OCI-LY1 (cell line): ENCODE data around the gene OXER1.
A peak's percentile ranks its signal among the peaks of the same experiment; 100 is the strongest.

Experiments
- H2AFZ ChIP-seq: fragments of 200-600 bp; sonication (generic), shearing (Covaris generic); 2 replicates; pipeline ENCODE4 v1.6.0; 2014; ENCODE audit warnings: antibody characterized with exemption, mild to moderate bottlenecking, low read length
- H3F3A ChIP-seq: fragments of 200-600 bp; sonication (generic), shearing (Covaris generic); 2 replicates; pipeline ENCODE4 v1.6.0; 2014; ENCODE audit warnings: mild to moderate bottlenecking, antibody characterized with exemption, low read length, moderate library complexity; ENCODE audit not compliant: insufficient read depth
- H3K27ac ChIP-seq: fragments of 200-600 bp; sonication (generic); 2 replicates; pipeline ENCODE4 v1.5.1; 2014; ENCODE audit warnings: low read length, mixed run types, mild to moderate bottlenecking, low read depth; ENCODE audit not compliant: poor library complexity, severe bottlenecking
- H3K27me3 ChIP-seq: fragments of 200-600 bp; sonication (generic); 2 replicates; pipeline ENCODE4 v1.6.0; 2014; ENCODE audit warnings: antibody characterized with exemption, mild to moderate bottlenecking, low read length, moderate library complexity; ENCODE audit not compliant: insufficient read depth
- H3K36me3 ChIP-seq: fragments of 200-600 bp; sonication (generic); 2 replicates; pipeline ENCODE4 v1.6.1; 2014; ENCODE audit warnings: mild to moderate bottlenecking, antibody characterized with exemption, low read length, moderate library complexity, mixed read lengths; ENCODE audit not compliant: insufficient read depth
- H3K4me1 ChIP-seq: fragments of 200-600 bp; sonication (generic); 2 replicates; pipeline ENCODE4 v1.5.1; 2014; ENCODE audit warnings: mild to moderate bottlenecking, low read length, moderate library complexity; ENCODE audit not compliant: insufficient read depth, severe bottlenecking
- H3K4me2 ChIP-seq: fragments of 200-600 bp; sonication (generic), shearing (Covaris generic); 2 replicates; pipeline ENCODE4 v1.6.1; 2014; ENCODE audit warnings: low read length
- H3K4me3 ChIP-seq: fragments of 200-600 bp; sonication (generic); 2 replicates; pipeline ENCODE4 v1.5.1; 2014; ENCODE audit warnings: low read length, low read depth, mild to moderate bottlenecking, mixed read lengths; ENCODE audit not compliant: poor library complexity, severe bottlenecking
- H3K79me2 ChIP-seq: fragments of 200-600 bp; shearing (Covaris generic); 2 replicates; pipeline ENCODE4 v1.6.1; 2016; ENCODE audit warnings: mixed run types, low read length, mixed read lengths; ENCODE audit not compliant: insufficient read depth
- H3K9ac ChIP-seq: fragments of 200-600 bp; sonication (generic), shearing (Covaris generic); 2 replicates; pipeline ENCODE4 v1.6.1; 2014; ENCODE audit warnings: mild to moderate bottlenecking, low read length, mixed read lengths
- H3K9me2 ChIP-seq: fragments of 200-600 bp; sonication (generic), shearing (Covaris generic); 2 replicates; pipeline ENCODE4 v1.6.1; 2014; ENCODE audit warnings: low read depth, mild to moderate bottlenecking, low read length, mixed read lengths
- H3K9me3 ChIP-seq: fragments of 200-600 bp; shearing (Covaris generic); 2 replicates; pipeline ENCODE4 v1.6.1; 2014; ENCODE audit warnings: low read length, mixed read lengths
- H4K20me1 ChIP-seq: fragments of 200-600 bp; sonication (generic), shearing (Covaris generic); 2 replicates; pipeline ENCODE4 v1.6.0; 2016; ENCODE audit warnings: mild to moderate bottlenecking, low read length; ENCODE audit not compliant: insufficient read depth
- EZH2 ChIP-seq: fragments of 200-600 bp; sonication (generic), shearing (Covaris generic); IDR thresholded peaks from 2 replicates; pipeline ENCODE4 v1.8.0; 2017; ENCODE audit warnings: borderline replicate concordance, mixed run types, mild to moderate bottlenecking, antibody characterized with exemption, low read length, moderate library complexity, mixed read lengths
- TF ChIP-seq, protein P1 (sequence below): fragments of 200-600 bp; sonication (generic), shearing (Covaris generic); IDR thresholded peaks from 2 replicates; pipeline ENCODE4 v1.5.1; 2017; ENCODE audit warnings: mild to moderate bottlenecking, antibody characterized with exemption, low read length, moderate library complexity, mixed read lengths

Gene OXER1

DNA sequence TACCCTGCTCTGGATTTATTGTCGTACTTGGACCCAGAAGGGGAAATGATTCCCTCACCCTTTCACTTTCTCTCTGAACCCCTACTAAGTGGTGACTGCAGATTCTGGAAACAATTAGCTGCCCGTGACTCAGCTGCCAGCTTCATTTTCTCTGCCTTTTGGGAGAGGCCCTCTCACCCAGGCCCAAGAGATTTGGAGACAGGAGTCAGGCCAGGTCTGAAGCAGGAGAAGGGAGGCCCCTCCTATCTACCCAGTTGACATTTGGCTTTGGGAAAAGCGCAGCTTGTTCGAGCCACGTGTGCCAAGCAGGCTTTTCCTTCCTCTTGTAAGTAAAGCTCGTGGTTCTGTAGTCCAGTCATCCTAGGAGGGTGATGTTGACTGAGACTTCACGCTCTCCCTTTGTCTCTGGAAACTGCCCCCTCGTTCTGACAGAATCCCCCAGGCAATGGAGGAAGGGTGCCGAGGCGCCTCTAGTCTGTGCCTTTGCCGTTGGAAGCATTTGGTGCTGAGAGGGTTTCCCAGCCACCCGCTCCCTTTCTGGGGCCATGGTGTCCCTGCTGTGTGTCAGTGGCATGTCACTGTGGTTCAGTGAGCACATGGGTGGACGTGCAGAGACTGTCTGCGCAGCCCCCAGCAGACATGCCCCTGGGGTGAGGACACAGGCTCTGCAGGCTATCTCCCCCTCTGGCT lies 8.6 kb downstream of the OXER1 start:
- Histone ChIP-seq H4K20me1 (no peaks in the 10 kb centered on the region), H3K79me2 (no peaks in the 10 kb centered on the region), H3K36me3 (peaks cover 22% of the 10 kb centered on the region; the same call in 1 of the 2 replicates), H3K27ac (peak overlapping the region; percentile 96), H3K4me2 (peak overlapping the region; percentile 55), H3K9me2 (no peaks in the 10 kb centered on the region), H3K9ac (peak overlapping the region; percentile 57), H3F3A (peaks cover 4% of the 10 kb centered on the region; the same call in 1 of the 2 replicates), H2AFZ (no peak overlapping the region), H3K9me3 (no peaks in the 10 kb centered on the region), H3K4me3 (peak overlapping the region; percentile 33), H3K27me3 (no peaks in the 10 kb centered on the region), H3K4me1 (peaks cover 70% of the 10 kb centered on the region)
- TF ChIP-seq, protein P1, sequence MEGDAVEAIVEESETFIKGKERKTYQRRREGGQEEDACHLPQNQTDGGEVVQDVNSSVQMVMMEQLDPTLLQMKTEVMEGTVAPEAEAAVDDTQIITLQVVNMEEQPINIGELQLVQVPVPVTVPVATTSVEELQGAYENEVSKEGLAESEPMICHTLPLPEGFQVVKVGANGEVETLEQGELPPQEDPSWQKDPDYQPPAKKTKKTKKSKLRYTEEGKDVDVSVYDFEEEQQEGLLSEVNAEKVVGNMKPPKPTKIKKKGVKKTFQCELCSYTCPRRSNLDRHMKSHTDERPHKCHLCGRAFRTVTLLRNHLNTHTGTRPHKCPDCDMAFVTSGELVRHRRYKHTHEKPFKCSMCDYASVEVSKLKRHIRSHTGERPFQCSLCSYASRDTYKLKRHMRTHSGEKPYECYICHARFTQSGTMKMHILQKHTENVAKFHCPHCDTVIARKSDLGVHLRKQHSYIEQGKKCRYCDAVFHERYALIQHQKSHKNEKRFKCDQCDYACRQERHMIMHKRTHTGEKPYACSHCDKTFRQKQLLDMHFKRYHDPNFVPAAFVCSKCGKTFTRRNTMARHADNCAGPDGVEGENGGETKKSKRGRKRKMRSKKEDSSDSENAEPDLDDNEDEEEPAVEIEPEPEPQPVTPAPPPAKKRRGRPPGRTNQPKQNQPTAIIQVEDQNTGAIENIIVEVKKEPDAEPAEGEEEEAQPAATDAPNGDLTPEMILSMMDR, result no peak
- TF ChIP-seq EZH2, result no peak

DNA sequence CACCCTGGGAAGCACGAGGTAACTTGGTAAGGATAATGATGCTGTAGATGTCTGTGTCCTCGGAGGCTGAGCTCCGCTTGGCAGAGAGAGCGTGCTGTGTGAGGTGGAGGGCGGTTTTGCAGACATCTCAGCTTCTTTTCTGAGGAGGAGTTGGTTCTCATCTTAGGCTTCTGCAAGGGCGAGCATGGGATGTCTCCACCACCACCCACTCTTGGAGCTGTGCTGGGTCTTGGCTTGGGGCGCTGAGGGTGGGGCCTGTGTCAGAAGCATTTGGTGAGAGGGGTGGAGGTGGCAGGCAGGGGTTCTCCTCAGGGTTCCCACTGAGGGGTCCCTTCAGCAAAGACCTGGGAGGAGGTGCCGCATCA lies 9.2 kb downstream of the OXER1 start:
- peak overlapping the region; percentile 33 for H3K4me3 ChIP-seq
- H2AFZ ChIP-seq, result no peak overlapping the region
- no peaks in the 10 kb centered on the region for H4K20me1 ChIP-seq
- no peaks in the 10 kb centered on the region for H3K9me2 ChIP-seq
- TF ChIP-seq, protein P1, result no peak
- no peak for TF ChIP-seq EZH2
- H3K4me1 ChIP-seq, result peaks cover 72% of the 10 kb centered on the region
- no peaks in the 10 kb centered on the region for H3K9me3 ChIP-seq
- peaks cover 22% of the 10 kb centered on the region; the same call in 1 of the 2 replicates for H3K36me3 ChIP-seq
- H3K27ac ChIP-seq, result peak overlapping the region; percentile 96
- H3K4me2 ChIP-seq, result peak overlapping the region; percentile 55
- peaks cover 4% of the 10 kb centered on the region; the same call in 1 of the 2 replicates for H3F3A ChIP-seq
- H3K27me3 ChIP-seq, result no peaks in the 10 kb centered on the region
- H3K79me2 ChIP-seq, result no peaks in the 10 kb centered on the region
- peak overlapping the region; percentile 57 for H3K9ac ChIP-seq

DNA sequence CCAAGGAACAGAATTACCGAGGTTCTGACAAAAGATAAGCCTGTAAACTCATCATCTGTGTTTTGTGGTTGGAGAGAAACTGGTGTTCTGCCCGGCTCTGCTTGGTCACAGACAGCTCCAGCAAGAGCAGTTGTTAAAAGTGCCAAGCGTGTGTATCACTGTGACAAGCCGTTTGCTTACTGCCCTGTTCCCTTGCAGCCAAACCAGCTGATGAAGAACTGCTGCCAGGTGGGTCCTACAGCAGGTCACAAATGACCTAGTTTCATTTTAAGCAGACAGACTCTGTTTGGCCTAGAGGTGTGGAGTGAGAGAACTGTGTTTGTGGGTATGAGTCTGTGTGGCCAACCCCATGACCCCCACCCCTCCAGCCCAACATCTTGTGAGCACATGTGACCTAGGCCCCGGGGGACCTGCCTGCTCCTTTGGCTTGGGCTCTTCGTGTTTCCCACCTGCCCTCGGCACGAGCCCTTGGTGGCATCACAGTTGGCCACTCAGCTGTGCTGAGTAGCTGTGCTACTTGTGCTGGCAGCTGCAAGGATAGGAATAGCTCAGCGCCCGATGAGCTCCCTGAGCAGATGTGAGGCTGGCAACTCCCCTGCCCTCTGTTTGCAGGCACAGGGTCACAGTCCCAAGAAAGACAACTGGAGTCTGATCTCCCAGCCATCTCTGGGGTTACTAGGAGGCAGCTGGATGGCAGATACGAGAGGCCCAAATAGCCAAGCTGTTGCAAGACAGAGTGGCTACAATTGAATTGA lies 9.7 kb downstream of the OXER1 start:
- Histone ChIP-seq H2AFZ (no peak overlapping the region), H3K4me1 (peaks cover 72% of the 10 kb centered on the region), H3K9ac (peak overlapping the region; percentile 57), H3K4me3 (peak overlapping the region; percentile 34), H3K36me3 (peaks cover 19% of the 10 kb centered on the region; the same call in 1 of the 2 replicates), H3K4me2 (peak overlapping the region; percentile 55), H3K9me2 (no peaks in the 10 kb centered on the region), H3K27me3 (no peaks in the 10 kb centered on the region), H4K20me1 (no peaks in the 10 kb centered on the region), H3F3A (peaks cover 4% of the 10 kb centered on the region; the same call in 1 of the 2 replicates), H3K79me2 (no peaks in the 10 kb centered on the region), H3K27ac (peak overlapping the region; percentile 96), H3K9me3 (no peaks in the 10 kb centered on the region)
- TF ChIP-seq, protein P1, result no peak
- no peak for TF ChIP-seq EZH2
